ENCODE measurements around the gene RPL18A.

The RPL18A gene

DNA sequence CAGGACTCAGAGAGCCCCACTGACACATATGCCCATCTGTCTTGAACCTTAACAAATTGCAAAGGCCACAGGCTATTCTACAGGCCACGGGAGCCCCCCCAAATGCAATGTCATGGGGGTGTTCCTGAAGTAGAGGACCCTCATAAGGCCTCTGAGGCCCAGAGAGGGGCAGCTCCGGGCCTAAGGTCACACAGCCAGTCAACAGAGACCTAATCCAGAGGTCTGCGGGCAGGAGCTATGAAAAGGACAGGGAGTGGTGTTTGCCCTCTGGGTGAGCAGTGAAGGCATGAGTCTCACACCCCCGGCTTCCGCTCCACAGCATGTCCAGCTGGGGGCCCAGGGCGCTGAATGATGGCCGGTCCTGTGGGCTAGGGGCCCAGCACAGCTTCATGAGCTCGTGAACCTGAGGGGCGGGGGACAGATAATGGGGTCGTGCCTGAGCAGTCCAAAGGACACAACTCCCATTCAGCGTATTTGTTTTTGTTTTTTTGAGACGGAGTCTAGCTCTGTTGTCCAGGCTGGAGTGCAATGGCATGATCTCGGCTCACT is 33.1 kb upstream of the RPL18A start:
- TF ChIP-seq, protein P1, sequence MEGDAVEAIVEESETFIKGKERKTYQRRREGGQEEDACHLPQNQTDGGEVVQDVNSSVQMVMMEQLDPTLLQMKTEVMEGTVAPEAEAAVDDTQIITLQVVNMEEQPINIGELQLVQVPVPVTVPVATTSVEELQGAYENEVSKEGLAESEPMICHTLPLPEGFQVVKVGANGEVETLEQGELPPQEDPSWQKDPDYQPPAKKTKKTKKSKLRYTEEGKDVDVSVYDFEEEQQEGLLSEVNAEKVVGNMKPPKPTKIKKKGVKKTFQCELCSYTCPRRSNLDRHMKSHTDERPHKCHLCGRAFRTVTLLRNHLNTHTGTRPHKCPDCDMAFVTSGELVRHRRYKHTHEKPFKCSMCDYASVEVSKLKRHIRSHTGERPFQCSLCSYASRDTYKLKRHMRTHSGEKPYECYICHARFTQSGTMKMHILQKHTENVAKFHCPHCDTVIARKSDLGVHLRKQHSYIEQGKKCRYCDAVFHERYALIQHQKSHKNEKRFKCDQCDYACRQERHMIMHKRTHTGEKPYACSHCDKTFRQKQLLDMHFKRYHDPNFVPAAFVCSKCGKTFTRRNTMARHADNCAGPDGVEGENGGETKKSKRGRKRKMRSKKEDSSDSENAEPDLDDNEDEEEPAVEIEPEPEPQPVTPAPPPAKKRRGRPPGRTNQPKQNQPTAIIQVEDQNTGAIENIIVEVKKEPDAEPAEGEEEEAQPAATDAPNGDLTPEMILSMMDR (conservative IDR thresholded peaks at IDR 0.05): no peak
- no peak for TF ChIP-seq ZFX (IDR thresholded peaks at IDR 0.05)
- H3K27ac ChIP-seq: no peak overlapping the region

DNA sequence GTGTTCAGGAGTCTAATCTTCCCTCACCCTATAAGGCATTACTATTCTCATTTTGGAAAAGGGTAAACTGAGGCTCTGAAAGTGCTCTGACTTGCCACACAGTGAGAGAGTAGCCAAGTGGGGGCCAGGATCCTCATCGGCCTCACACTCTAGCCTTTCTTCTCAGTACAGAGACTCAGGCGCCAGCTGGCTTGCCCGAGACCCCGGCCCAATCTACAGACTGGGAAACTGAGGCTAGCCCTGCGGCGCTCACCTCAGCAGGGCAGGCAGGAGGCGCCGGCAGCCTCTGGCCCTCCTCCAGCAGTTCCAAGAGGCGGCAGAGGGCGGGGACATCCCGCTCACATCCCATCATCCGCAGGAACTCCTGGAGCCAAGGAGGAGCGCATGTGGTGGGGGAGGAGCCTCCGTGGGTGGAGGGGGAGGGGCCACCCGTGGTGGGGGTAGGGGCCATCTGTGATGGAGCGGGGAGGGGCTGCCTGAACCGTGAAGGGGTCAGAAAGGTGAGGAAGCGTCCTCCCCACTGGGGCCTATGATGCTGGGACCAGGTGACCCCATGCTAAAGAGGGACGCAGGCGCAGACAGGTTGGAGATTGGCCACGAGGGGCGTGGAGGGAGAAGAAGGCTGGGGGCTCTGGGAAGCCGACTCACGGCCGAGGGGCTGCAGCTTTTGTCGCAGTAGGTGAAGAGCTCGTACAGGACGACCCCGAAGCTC is 29.7 kb upstream of the RPL18A start:
- TF ChIP-seq, protein P1 (conservative IDR thresholded peaks at IDR 0.05): no peak
- TF ChIP-seq ZFX (IDR thresholded peaks at IDR 0.05): no peak
- H3K27ac ChIP-seq: no peak overlapping the region

DNA sequence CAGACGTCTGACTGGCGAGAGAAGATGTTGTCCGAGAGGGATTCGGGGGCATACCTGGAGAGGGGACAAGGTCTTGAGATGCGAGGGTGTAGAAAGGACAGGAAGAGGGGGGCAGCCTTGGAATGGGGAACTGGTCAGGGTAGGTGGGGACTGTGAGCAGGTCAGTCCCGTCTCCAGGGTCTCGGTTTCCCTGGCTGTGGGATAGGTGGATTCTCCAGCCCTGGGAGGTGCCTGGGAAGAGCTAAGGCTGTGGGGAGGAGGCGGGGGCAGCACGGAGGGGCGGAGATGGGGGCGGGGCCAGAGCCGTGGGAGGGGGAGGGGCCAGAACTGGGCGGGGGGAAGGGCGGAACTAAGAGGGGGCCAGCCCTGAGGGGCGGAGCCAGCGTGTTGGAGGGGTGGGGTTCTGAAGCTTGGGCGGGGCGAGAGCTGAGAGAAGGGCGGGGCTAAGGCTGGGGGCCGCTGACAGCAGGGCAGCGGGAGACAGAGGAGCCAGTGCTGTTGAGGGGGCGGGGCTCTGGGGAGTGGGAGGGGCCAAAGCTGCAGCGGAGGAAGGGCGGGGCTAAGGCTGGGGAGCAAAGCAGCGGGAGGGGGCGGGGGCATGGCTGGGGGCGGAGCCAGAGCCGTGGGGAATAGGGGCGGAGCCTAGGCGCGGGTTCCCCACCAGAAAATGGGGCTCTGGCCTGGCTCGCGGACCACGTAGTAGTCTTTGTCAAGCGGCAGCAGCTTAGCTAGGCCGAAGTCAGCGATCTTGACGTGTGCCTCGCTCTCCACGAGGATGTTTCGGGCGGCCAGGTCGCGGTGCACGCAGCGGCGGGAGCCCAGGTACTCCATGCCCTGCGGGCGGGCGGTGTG is 28.9 kb upstream of the RPL18A start:
- TF ChIP-seq, protein P1 (conservative IDR thresholded peaks at IDR 0.05): no peak
- TF ChIP-seq ZFX (IDR thresholded peaks at IDR 0.05): no peak
- no peak overlapping the region for H3K27ac ChIP-seq

DNA sequence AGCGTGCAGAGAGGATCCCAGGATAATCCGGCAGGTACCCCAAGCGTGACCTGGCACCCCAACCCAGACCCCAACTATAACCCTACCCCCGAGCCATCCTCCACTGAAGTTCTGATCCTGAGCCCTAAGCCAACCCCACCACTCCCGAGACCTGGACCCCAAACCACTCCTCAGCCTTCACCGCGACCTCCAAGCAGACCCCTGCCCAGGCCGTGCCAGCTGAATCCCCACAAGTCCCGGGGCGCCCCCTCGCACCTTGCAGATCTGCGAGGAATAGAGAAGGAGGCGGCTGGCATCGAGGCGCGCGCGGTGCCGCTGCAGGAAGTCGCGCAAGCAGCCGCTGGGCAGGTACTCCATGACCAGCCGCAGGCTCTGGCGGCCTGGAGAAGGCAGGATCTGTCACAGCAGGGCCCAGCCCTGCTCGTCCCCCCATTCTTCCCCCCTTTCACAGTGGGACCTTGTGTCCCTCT is 28.3 kb upstream of the RPL18A start:
- TF ChIP-seq, protein P1 (conservative IDR thresholded peaks at IDR 0.05): no peak
- TF ChIP-seq ZFX (IDR thresholded peaks at IDR 0.05): no peak
- no peak overlapping the region for H3K27ac ChIP-seq

DNA sequence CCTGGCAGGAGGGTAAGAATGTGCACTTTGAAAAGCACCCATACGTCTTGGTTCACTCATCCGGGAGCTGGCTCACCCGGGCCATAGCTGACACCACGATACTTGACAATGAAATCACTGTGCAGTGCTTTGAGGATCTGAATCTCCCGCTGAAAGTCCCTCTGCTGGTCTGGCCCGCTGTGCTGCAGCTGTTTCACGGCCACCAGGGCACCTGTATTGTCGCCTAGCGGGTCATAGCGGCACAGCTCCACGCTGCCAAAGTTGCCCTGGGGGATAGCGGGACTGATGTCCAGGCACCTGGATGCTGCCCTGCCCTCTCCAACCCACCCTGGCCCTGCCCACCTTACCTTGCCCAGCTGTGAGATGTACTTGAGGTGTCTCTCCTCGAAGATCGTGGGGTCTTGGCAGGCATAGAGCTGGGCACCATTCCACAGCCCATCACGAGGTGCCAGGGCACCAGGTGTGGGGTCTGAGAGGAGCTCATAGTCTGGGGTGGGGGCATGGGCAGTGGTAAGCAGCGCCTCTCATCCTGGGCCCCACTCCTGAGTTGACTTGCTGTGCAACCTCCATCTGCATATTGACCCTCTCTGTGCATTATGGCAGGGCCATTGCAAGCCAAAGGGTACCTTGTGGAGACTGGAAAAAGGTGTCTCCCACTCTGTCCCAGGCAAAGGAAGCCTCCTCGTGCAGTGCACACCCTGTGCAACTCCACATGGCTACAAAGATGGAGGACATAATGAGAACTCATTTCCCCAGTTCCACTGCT is 27.1 kb upstream of the RPL18A start:
- no peak for TF ChIP-seq ZFX (IDR thresholded peaks at IDR 0.05)
- TF ChIP-seq, protein P1 (conservative IDR thresholded peaks at IDR 0.05): no peak
- H3K27ac ChIP-seq: no peak overlapping the region

DNA sequence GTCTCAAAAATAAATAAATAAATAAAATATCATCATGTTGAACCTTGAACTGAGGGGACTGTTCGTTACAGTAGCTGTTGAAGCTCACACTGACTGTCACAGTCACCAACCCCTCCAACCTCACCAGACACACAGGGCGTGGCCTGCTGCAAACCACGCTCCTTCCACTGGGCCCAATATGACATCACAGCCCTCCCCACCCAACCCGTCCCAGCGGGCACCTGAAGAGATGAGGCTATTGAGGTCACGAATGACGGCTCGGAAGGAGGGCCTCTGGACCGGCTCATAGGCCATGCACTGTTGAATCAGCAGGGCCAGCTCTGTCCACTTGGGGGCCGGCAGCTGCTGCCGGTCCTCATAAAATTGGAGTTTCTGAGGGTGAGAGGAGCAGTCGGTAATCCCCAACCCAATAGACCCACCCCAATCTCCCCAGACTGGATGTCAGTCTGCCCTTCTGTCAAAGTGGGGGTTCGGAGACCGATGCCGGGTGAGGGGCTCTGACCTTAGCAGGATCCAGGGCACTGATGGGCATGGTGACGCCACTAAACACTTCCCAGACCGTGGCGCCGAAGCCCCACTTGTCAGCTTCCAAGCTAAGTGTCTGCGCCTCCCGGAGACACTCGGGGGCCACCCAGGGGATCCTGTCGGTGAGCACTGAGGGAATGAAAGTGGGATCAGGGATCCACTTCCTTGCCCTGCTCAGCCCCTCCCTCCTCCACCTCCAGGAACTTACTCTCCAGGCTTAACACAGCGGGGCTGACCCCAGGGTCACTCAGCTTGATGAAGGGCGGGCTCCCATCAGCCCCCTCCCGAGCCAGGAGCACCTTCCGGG is 25.1 kb upstream of the RPL18A start:
- TF ChIP-seq, protein P1 (conservative IDR thresholded peaks at IDR 0.05): no peak
- TF ChIP-seq ZFX (IDR thresholded peaks at IDR 0.05): no peak
- H3K27ac ChIP-seq: no peak overlapping the region
